Activated CD8-positive, alpha-beta memory T cell treated with anti-CD3 and anti-CD28 coated beads for 36 hours (primary cell): Measurements from ENCODE around the gene PPP2CA. TPM values are rescaled to one million over a fixed set of nuclear protein-coding genes. Genes with fewer than 3 reads are reported as not detected.
"Not testable (repeated sequence)": the region's sequence is repeated elsewhere in the genome, so short reads cannot be mapped to it uniquely, and the experiment has no call there.

Experiments used
- CTCF ChIA-PET: fragments of 350-600 bp; sonication (Branson Sonifier 250); formaldehyde crosslinking; loops from one replicate; lab custom pipeline; 2021; ENCODE audit warnings: antibody characterized with exemption; lab: Charles Lee
- POLR2A ChIA-PET: fragments of 350-600 bp; sonication (Branson Sonifier 250); formaldehyde crosslinking; loops from one replicate; lab custom pipeline; 2021; ENCODE audit warnings: antibody characterized with exemption; lab: Charles Lee
- total RNA-seq, 2 experiments: library from RNA; stranded (reverse); gene quantifications; one replicate each; pipeline ENCODE4 v1.2.3, GENCODE V29; 2021

Gene PPP2CA
- total RNA-seq, 2 experiments from 2014 or later, result 185 to 193 TPM

GRCh38 chr5:134174841-134175839, 50.7 kb downstream of the PPP2CA start:
- ChIA-PET CTCF (interaction anchor here (1.0 to 1.5 kb wide), 3 partner anchors 10 to 136 kb away, joined by 3 to 4 read pairs (median 3); no protein-coding TSS in a partner anchor), POLR2A (interaction anchor here (0.5 to 2.6 kb wide), 5 partner anchors 38 to 1426 kb away, joined by 3 to 27 read pairs (median 4); partner anchors contain the start of gene PPP2CA)

- CTCF ChIA-PET, result interaction anchor here (1.0 kb wide), 1 partner anchor 10 kb away, joined by 3 read pairs; no protein-coding TSS in a partner anchor
These were observed 53.9 kb downstream of the PPP2CA start for GRCh38 chr5:134171972-134172371.

DNA sequence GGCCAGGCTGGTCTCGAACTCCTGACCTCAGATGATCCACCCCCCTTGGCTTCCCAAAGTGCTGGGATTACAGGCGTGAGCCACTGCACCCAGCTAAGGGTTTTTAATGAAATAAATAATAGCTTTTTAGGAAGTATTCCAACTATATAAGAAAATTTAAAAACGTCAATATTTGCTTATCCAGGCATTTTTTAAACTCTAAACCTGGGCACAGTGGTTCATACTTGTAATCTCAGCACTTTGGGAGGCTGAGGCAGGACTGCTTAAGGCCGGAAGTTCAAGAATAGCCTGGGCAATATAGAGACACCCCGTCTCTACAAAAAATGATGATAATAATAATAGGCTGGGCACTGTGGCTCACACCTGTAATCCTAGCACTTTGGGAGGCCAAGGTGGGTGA, 63.3 kb downstream of the PPP2CA start:
- ChIA-PET CTCF (interaction anchor here (0.7 to 0.8 kb wide), 3 partner anchors 123 to 1518 kb away, joined by 3 read pairs; no protein-coding TSS in a partner anchor), POLR2A (interaction anchor here (2.0 kb wide), 1 partner anchor 14 kb away, joined by 7 read pairs; no protein-coding TSS in a partner anchor)

More at GRCh38 chr5:134171972-134172371, 53.9 kb downstream of the PPP2CA start:
- POLR2A ChIA-PET, result no interaction called here

- ChIA-PET POLR2A (interaction anchor here (2.0 kb wide), 1 partner anchor 15 kb away, joined by 7 read pairs; no protein-coding TSS in a partner anchor), CTCF (interaction anchor here (0.7 to 1.3 kb wide), 5 partner anchors 15 to 478 kb away, joined by 3 to 4 read pairs (median 3); no protein-coding TSS in a partner anchor)
These were observed 64.1 kb downstream of the PPP2CA start for GRCh38 chr5:134161513-134162395.

GRCh38 chr5:134153657-134154056, 72.2 kb downstream of the PPP2CA start:
- ChIA-PET CTCF (interaction anchor here (1.0 to 2.7 kb wide), 5 partner anchors 13 to 114 kb away, joined by 3 to 20 read pairs (median 8); no protein-coding TSS in a partner anchor), POLR2A (interaction anchor here (0.6 to 1.2 kb wide), 2 partner anchors 23 to 314 kb away, joined by 3 read pairs; partner anchors contain the start of gene SKP1)

GRCh38 chr5:134153241-134153640, 72.6 kb downstream of the PPP2CA start:
- ChIA-PET CTCF (interaction anchor here (1.0 to 2.7 kb wide), 4 partner anchors 13 to 113 kb away, joined by 3 to 20 read pairs (median 8); no protein-coding TSS in a partner anchor), POLR2A (interaction anchor here (1.2 kb wide), 1 partner anchor 24 kb away, joined by 3 read pairs; the partner anchor contains the start of gene SKP1)

GRCh38 chr5:134152173-134152832, 73.6 kb downstream of the PPP2CA start:
- CTCF ChIA-PET, result interaction anchor here (2.7 kb wide), 2 partner anchors 12 to 112 kb away, joined by 9 to 20 read pairs; no protein-coding TSS in a partner anchor
- POLR2A ChIA-PET, result not testable (repeated sequence)

- POLR2A ChIA-PET, result no interaction called here
- CTCF ChIA-PET, result no interaction called here
These were observed 74.2 kb downstream of the PPP2CA start for GRCh38 chr5:134151723-134152122.

- ChIA-PET POLR2A (interaction anchor here (0.6 kb wide), 1 partner anchor 467 kb away, joined by 3 read pairs; no protein-coding TSS in a partner anchor), CTCF (interaction anchor here (1.1 to 1.7 kb wide), 3 partner anchors 9 to 110 kb away, joined by 3 to 10 read pairs (median 6); no protein-coding TSS in a partner anchor)
These were observed 76.1 kb downstream of the PPP2CA start for GRCh38 chr5:134149571-134150303.

DNA sequence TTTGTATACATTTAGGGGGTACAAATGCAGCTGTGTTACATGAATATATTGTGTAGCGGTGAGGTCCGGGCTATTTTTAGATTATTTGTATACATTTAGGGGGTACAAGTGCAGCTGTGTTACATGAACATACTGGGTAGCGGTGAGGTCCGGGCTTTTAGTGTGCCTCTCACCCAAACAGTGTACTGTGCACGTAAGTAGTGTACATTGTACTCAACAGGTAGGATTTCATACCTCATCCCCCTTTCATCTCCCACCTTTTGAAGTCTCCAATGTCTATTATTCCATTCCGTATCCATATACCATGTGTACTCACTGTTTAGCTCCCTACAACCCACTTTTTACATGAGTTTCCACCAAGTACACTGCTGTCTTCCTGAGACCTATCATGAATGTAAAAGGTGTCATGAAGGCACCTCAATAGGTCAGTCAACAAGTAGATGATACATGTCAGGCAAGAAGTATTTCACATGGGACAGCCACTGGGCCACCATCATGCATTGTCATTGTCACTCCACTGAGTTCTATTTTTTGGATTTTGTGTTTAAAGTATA, 76.8 kb downstream of the PPP2CA start:
- POLR2A ChIA-PET, result no interaction called here
- CTCF ChIA-PET, result interaction anchor here (0.7 to 0.9 kb wide), 2 partner anchors 8 to 110 kb away, joined by 3 to 5 read pairs; no protein-coding TSS in a partner anchor

- POLR2A ChIA-PET, result no interaction called here
These were observed 77.6 kb downstream of the PPP2CA start for GRCh38 chr5:134148316-134148715.

DNA sequence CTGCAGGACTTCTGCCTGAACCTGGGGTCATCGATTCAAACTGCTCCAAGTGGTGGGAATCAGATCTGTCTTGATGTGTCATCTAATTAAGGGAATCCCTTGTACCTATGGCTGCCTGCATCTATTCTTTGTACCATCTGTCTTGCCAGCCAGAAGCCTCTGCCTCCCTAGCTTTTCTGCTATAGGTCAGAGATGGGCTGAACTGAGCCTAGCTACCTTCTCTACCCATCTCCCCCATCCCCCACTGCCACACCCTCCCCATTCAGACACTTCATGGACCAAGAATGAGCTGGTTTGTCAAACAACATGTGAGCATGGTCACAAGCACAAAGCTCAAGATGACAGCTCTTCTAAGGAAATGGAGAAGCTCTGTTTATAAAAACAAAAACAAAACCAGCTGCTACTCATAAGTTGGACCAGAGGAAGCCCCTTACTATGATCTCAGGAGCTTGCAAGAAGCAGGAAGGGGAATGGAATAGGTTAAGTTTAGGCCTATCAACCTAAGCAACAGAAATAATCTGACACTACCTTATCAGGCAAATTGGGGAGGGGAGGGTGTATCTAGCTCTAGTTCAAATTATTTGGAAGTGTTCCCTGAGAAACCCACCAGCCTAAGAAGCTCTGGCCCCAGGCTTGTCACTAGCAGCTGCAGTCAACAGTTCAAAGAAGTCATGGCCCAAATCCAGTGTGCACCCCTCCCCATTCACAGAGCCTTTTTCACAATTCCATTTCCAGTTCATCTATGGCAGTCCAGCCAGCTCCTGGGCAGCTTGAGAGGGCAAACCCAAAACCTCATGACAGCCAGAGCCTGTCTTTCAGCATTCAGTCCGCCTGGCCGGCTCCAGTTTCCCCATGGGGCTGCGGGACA, 79.0 kb downstream of the PPP2CA start:
- ChIA-PET POLR2A (interaction anchor here (0.6 kb wide), 1 partner anchor 19 kb away, joined by 4 read pairs; no protein-coding TSS in a partner anchor), CTCF (interaction anchor here (0.7 to 11.6 kb wide), 8 partner anchors 8 to 161 kb away, joined by 3 to 208 read pairs (median 6); no protein-coding TSS in a partner anchor)

More at GRCh38 chr5:134148316-134148715, 77.6 kb downstream of the PPP2CA start:
- CTCF ChIA-PET, result interaction anchor here (0.7 to 11.6 kb wide), 7 partner anchors 7 to 433 kb away, joined by 3 to 208 read pairs (median 5); no protein-coding TSS in a partner anchor

GRCh38 chr5:134145779-134146581, 79.9 kb downstream of the PPP2CA start:
- CTCF ChIA-PET, result interaction anchor here (0.6 to 11.6 kb wide), 15 partner anchors 10 to 129 kb away, joined by 3 to 208 read pairs (median 3); partner anchors contain the start of gene TCF7
- POLR2A ChIA-PET, result no interaction called here

GRCh38 chr5:134145041-134145757, 80.7 kb downstream of the PPP2CA start:
- CTCF ChIA-PET, result interaction anchor here (0.6 to 11.6 kb wide), 14 partner anchors 10 to 129 kb away, joined by 3 to 208 read pairs (median 3); partner anchors contain the start of gene TCF7
- POLR2A ChIA-PET, result no interaction called here
